Panc1 (cell line): Measurements from ENCODE around the gene LUZP2. TPM values are rescaled to one million over a fixed set of nuclear protein-coding genes. Genes with fewer than 3 reads are reported as not detected.

Experiments
- ATAC-seq: fragments of 200-7000 bp; cut with Tn5 transposase; 2 replicates; pipeline ENCODE4 v1.9.1; 2020; ENCODE audit warnings: mild to moderate bottlenecking, moderate library complexity
- BruUV-seq: library from RNA; stranded (reverse); fragments of 400-500 nt; replicated peaks from 2 replicates; lab custom pipeline; 2021; lab: Mats Ljungman, UMichigan
- CTCF ChIA-PET: fragments of 300-600 bp; sonication (Branson Sonifier 250); formaldehyde crosslinking; loops from one replicate; lab custom pipeline; 2022; ENCODE audit warnings: antibody characterized with exemption; lab: Charles Lee
- POLR2A ChIA-PET: fragments of 300-600 bp; sonication (Branson Sonifier 250); formaldehyde crosslinking; loops from one replicate; lab custom pipeline; 2022; ENCODE audit warnings: antibody characterized with exemption; lab: Charles Lee
- DNase-seq: peaks from one replicate; pipeline ENCODE4 v3.0.0-alpha.2; 2010; ENCODE audit warnings: low read depth, low spot score
- H3K27ac ChIP-seq: 2 replicates; pipeline ENCODE4 v1.5.1; 2011; ENCODE audit warnings: mild to moderate bottlenecking, low read length, inconsistent platforms
- H3K27me3 ChIP-seq: fragments of 200-500 bp; sonication (Bioruptor generic); 2 replicates; pipeline ENCODE4 v1.6.0; 2014; ENCODE audit warnings: low read length, inconsistent platforms; ENCODE audit not compliant: control insufficient read depth, insufficient read depth
- H3K36me3 ChIP-seq: fragments of 200-500 bp; sonication (Bioruptor generic); 2 replicates; pipeline ENCODE4 v1.5.1; 2014; ENCODE audit warnings: inconsistent platforms, mild to moderate bottlenecking, low read length, moderate library complexity; ENCODE audit not compliant: control insufficient read depth, insufficient read depth
- H3K4me1 ChIP-seq: 2 replicates; pipeline ENCODE4 v1.5.1; 2011; ENCODE audit warnings: inconsistent platforms, mild to moderate bottlenecking, low read length, moderate library complexity; ENCODE audit not compliant: control insufficient read depth, insufficient read depth
- H3K4me3 ChIP-seq, 2 experiments: 2 replicates each; pipeline ENCODE4 v1.5.1; 2011 to 2012; ENCODE audit warnings: low read depth in 2 of 2, low read length in 2 of 2, mild to moderate bottlenecking in 2 of 2, inconsistent platforms in 1 of 2, moderate library complexity in 1 of 2
- H3K9me3 ChIP-seq: fragments of 200-500 bp; sonication (Bioruptor generic); 2 replicates; pipeline ENCODE4 v1.5.1; 2014; ENCODE audit warnings: low read depth, mild to moderate bottlenecking, inconsistent platforms, low read length, moderate library complexity; ENCODE audit not compliant: control insufficient read depth, insufficient read depth
- POLR2AphosphoS5 ChIP-seq: IDR thresholded peaks from 2 replicates; pipeline ENCODE4 v1.6.1; 2012; ENCODE audit warnings: mild to moderate bottlenecking, low read depth, low read length, moderate library complexity
- SIN3A ChIP-seq: IDR thresholded peaks from 2 replicates; pipeline ENCODE4 v1.6.1; 2012; ENCODE audit warnings: low read depth, mild to moderate bottlenecking, low read length, moderate library complexity, borderline replicate concordance; ENCODE audit not compliant: insufficient read depth
- TCF7L2 ChIP-seq: IDR thresholded peaks from 2 replicates; pipeline ENCODE4 v1.6.1; 2011; ENCODE audit warnings: mild to moderate bottlenecking, low read depth, low read length, inconsistent platforms
- in situ Hi-C: cut with HindIII; loops from 2 replicates; pipeline ENCODE4 v1.10.0; 2016; ENCODE audit warnings: low sequenced_read_pairs, low pct_unique_long_range_greater_than_20kb
- intact Hi-C: fragments of 100-400 bp; cut with micrococcal nuclease; formaldehyde crosslinking; loops from one replicate; pipeline ENCODE4 v1.10.0; 2022; ENCODE audit not compliant: unreplicated experiment
- total RNA-seq: library from RNA; stranded (reverse); gene quantifications from one replicate; pipeline ENCODE4 v1.2.1, GENCODE V29; 2021; ENCODE audit not compliant: unreplicated experiment
- TF ChIP-seq, protein P1 (sequence below): fragments of 450-650 bp; IDR thresholded peaks from 2 replicates; pipeline ENCODE4 v1.5.1; 2017; ENCODE audit warnings: mild to moderate bottlenecking
- TF ChIP-seq, protein P2 (sequence below), 2 experiments: IDR thresholded peaks; 2 replicates each; pipeline ENCODE4 v1.6.1; 2011 to 2012; ENCODE audit warnings: low read depth in 2 of 2, control low read depth in 1 of 2, low read length in 1 of 2, mild to moderate bottlenecking in 1 of 2, moderate library complexity in 1 of 2; ENCODE audit not compliant: insufficient read depth in 1 of 2

The LUZP2 gene
- total RNA-seq, 1 experiment from 2014 or later: 0.18 TPM

- H3K4me3 ChIP-seq: no peak overlapping the region
- no peaks in the 10 kb centered on the region for H3K4me1 ChIP-seq
- POLR2A ChIA-PET: no interaction called here
- no peaks in the 10 kb centered on the region for H3K27me3 ChIP-seq
- no peaks in the 10 kb centered on the region for H3K9me3 ChIP-seq
- ATAC-seq: no peak
- TF ChIP-seq, protein P1, sequence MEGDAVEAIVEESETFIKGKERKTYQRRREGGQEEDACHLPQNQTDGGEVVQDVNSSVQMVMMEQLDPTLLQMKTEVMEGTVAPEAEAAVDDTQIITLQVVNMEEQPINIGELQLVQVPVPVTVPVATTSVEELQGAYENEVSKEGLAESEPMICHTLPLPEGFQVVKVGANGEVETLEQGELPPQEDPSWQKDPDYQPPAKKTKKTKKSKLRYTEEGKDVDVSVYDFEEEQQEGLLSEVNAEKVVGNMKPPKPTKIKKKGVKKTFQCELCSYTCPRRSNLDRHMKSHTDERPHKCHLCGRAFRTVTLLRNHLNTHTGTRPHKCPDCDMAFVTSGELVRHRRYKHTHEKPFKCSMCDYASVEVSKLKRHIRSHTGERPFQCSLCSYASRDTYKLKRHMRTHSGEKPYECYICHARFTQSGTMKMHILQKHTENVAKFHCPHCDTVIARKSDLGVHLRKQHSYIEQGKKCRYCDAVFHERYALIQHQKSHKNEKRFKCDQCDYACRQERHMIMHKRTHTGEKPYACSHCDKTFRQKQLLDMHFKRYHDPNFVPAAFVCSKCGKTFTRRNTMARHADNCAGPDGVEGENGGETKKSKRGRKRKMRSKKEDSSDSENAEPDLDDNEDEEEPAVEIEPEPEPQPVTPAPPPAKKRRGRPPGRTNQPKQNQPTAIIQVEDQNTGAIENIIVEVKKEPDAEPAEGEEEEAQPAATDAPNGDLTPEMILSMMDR: no peak
- TF ChIP-seq TCF7L2 (no peak), POLR2AphosphoS5 (no peak), SIN3A (no peak)
- TF ChIP-seq, protein P2, sequence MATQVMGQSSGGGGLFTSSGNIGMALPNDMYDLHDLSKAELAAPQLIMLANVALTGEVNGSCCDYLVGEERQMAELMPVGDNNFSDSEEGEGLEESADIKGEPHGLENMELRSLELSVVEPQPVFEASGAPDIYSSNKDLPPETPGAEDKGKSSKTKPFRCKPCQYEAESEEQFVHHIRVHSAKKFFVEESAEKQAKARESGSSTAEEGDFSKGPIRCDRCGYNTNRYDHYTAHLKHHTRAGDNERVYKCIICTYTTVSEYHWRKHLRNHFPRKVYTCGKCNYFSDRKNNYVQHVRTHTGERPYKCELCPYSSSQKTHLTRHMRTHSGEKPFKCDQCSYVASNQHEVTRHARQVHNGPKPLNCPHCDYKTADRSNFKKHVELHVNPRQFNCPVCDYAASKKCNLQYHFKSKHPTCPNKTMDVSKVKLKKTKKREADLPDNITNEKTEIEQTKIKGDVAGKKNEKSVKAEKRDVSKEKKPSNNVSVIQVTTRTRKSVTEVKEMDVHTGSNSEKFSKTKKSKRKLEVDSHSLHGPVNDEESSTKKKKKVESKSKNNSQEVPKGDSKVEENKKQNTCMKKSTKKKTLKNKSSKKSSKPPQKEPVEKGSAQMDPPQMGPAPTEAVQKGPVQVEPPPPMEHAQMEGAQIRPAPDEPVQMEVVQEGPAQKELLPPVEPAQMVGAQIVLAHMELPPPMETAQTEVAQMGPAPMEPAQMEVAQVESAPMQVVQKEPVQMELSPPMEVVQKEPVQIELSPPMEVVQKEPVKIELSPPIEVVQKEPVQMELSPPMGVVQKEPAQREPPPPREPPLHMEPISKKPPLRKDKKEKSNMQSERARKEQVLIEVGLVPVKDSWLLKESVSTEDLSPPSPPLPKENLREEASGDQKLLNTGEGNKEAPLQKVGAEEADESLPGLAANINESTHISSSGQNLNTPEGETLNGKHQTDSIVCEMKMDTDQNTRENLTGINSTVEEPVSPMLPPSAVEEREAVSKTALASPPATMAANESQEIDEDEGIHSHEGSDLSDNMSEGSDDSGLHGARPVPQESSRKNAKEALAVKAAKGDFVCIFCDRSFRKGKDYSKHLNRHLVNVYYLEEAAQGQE (IDR thresholded peaks at IDR 0.05; ENCODE audit: insufficient read depth in 1 of 2, low read depth in 2 of 2, low read length in 1 of 2): no peak
- CTCF ChIA-PET: no interaction called here
- in situ Hi-C loops (no loop called here), intact Hi-C loops (no loop called here)
- BruUV-seq: no TSS peak
- no peak overlapping the region for H3K27ac ChIP-seq
- no peaks in the 10 kb centered on the region for H3K36me3 ChIP-seq
- DNase-seq: no peak
Measured at GRCh38 chr11:24592360-24592759, 95.5 kb downstream of the LUZP2 start.

GRCh38 chr11:24593332-24593731, 96.5 kb downstream of the LUZP2 start:
- Histone ChIP-seq H3K36me3 (no peaks in the 10 kb centered on the region), H3K27me3 (no peaks in the 10 kb centered on the region), H3K4me1 (no peaks in the 10 kb centered on the region), H3K27ac (no peak overlapping the region), H3K9me3 (no peaks in the 10 kb centered on the region), H3K4me3 (no peak overlapping the region)
- ChIA-PET POLR2A (no interaction called here), CTCF (no interaction called here)
- ATAC-seq: no peak
- DNase-seq: no peak
- intact Hi-C loops (no loop called here), in situ Hi-C loops (no loop called here)
- TF ChIP-seq POLR2AphosphoS5: no peak
- TF ChIP-seq, protein P2 (IDR thresholded peaks at IDR 0.05; ENCODE audit: insufficient read depth in 1 of 2, low read depth in 2 of 2, low read length in 1 of 2): no peak
- no peak for TF ChIP-seq SIN3A
- TF ChIP-seq TCF7L2: no peak
- TF ChIP-seq, protein P1: no peak
- no TSS peak for BruUV-seq
